SU-DHL-6 (cell line): ENCODE measurements around the gene MIA2.

Experiments
- H2AFZ ChIP-seq: fragments of 200-600 bp; sonication (generic); 2 replicates; pipeline ENCODE4 v1.6.1; 2014; ENCODE audit warnings: low read depth, mild to moderate bottlenecking, moderate library complexity, mixed read lengths, antibody characterized with exemption, low read length; ENCODE audit not compliant: severe bottlenecking
- H3F3A ChIP-seq: fragments of 200-600 bp; shearing (Covaris generic); 2 replicates; pipeline ENCODE4 v1.6.0; 2016; ENCODE audit warnings: antibody characterized with exemption, mild to moderate bottlenecking; ENCODE audit not compliant: insufficient read depth
- H3K27ac ChIP-seq: fragments of 200-600 bp; sonication (generic); 2 replicates; pipeline ENCODE4 v1.5.1; 2016; ENCODE audit warnings: low read depth, mild to moderate bottlenecking, low read length, moderate library complexity, mixed read lengths
- H3K27me3 ChIP-seq: fragments of 200-600 bp; sonication (generic), shearing (Covaris generic); 2 replicates; pipeline ENCODE4 v1.6.0; 2014; ENCODE audit warnings: mild to moderate bottlenecking, low read length
- H3K36me3 ChIP-seq: fragments of 200-600 bp; sonication (generic); 2 replicates; pipeline ENCODE4 v1.6.1; 2014; ENCODE audit warnings: mild to moderate bottlenecking, low read length, mixed read lengths
- H3K4me2 ChIP-seq: fragments of 300-600, 200-600 bp; shearing (Covaris generic), sonication (generic); 2 replicates; pipeline ENCODE4 v1.6.0; 2014; ENCODE audit warnings: low read length, low read depth, mild to moderate bottlenecking; ENCODE audit not compliant: poor library complexity, severe bottlenecking
- H3K4me3 ChIP-seq: fragments of 200-600 bp; sonication (generic); 2 replicates; pipeline ENCODE4 v1.5.1; 2014; ENCODE audit warnings: antibody characterized with exemption, low read length, mild to moderate bottlenecking, mixed read lengths; ENCODE audit not compliant: insufficient read depth, poor library complexity, severe bottlenecking
- H3K79me2 ChIP-seq: fragments of 200-600 bp; sonication (generic); 2 replicates; pipeline ENCODE4 v1.6.1; 2014; ENCODE audit warnings: mild to moderate bottlenecking, low read length, moderate library complexity; ENCODE audit not compliant: insufficient read depth
- H3K9ac ChIP-seq: fragments of 200-600 bp; sonication (generic); 2 replicates; pipeline ENCODE4 v1.7.0; 2014; ENCODE audit warnings: mild to moderate bottlenecking, low read length
- H3K9me2 ChIP-seq: fragments of 200-600 bp; sonication (generic); replicated peaks from 2 replicates; pipeline ENCODE4 v1.6.1; 2014; ENCODE audit warnings: low read length; ENCODE audit not compliant: insufficient read depth
- H3K9me3 ChIP-seq: fragments of 200-600 bp; sonication (generic); 2 replicates; pipeline ENCODE4 v1.6.1; 2014; ENCODE audit warnings: low read length, mixed read lengths; ENCODE audit not compliant: insufficient read depth
- H4K20me1 ChIP-seq: fragments of 200-600 bp; sonication (generic); 2 replicates; pipeline ENCODE4 v1.6.1; 2014; ENCODE audit warnings: low read depth, mild to moderate bottlenecking, antibody characterized with exemption, low read length, moderate library complexity, mixed read lengths
- CTCF ChIP-seq: fragments of 200-600 bp; sonication (generic); IDR thresholded peaks from one replicate; pipeline ENCODE4 v1.5.1; 2017; ENCODE audit warnings: antibody characterized with exemption, mild to moderate bottlenecking, low read length, moderate library complexity; ENCODE audit not compliant: insufficient read depth, poor library complexity, severe bottlenecking
- EZH2phosphoT487 ChIP-seq: fragments of 200-600 bp; sonication (generic), shearing (Covaris generic); conservative IDR thresholded peaks from 2 replicates; pipeline ENCODE4 v1.6.1; 2018; ENCODE audit warnings: mild to moderate bottlenecking, antibody characterized with exemption, low read length, moderate library complexity, mixed read lengths

The MIA2 gene

GRCh38 chr14:39393289-39393688, 159.6 kb downstream of the MIA2 start:
- H3F3A ChIP-seq = no peaks in the 10 kb centered on the region
- H3K36me3 ChIP-seq = 0 out of 2 replicates have a peak, but pooled peaks cover 4% of the 10 kb centered on the region
- no peak overlapping the region for H3K9ac ChIP-seq
- no peaks in the 10 kb centered on the region for H3K27me3 ChIP-seq
- no peaks in the 10 kb centered on the region for H3K79me2 ChIP-seq
- no peak overlapping the region for H2AFZ ChIP-seq
- no peak overlapping the region for H3K4me3 ChIP-seq
- no peak overlapping the region for H3K27ac ChIP-seq
- no peaks in the 10 kb centered on the region for H3K9me2 ChIP-seq
- no peaks in the 10 kb centered on the region for H4K20me1 ChIP-seq
- no peaks in the 10 kb centered on the region for H3K9me3 ChIP-seq
- TF ChIP-seq CTCF (no peak), EZH2phosphoT487 (no peak)
- H3K4me2 ChIP-seq = no peak overlapping the region

- no peak overlapping the region for H3K27ac ChIP-seq
- no peak overlapping the region for H3K4me2 ChIP-seq
- no peaks in the 10 kb centered on the region for H3F3A ChIP-seq
- no peaks in the 10 kb centered on the region for H3K9me2 ChIP-seq
- H3K27me3 ChIP-seq = no peaks in the 10 kb centered on the region
- H2AFZ ChIP-seq = no peak overlapping the region
- H4K20me1 ChIP-seq = no peaks in the 10 kb centered on the region
- H3K9me3 ChIP-seq = no peaks in the 10 kb centered on the region
- H3K4me3 ChIP-seq = no peak overlapping the region
- peaks cover 10% of the 10 kb centered on the region; the same call in 1 of the 2 replicates for H3K36me3 ChIP-seq
- no peak overlapping the region for H3K9ac ChIP-seq
- no peak for TF ChIP-seq CTCF
- no peak for TF ChIP-seq EZH2phosphoT487
- H3K79me2 ChIP-seq = no peaks in the 10 kb centered on the region
Observed at GRCh38 chr14:39395555-39396254, 162.0 kb downstream of the MIA2 start.

GRCh38 chr14:39396448-39396847, 162.7 kb downstream of the MIA2 start:
- H4K20me1 ChIP-seq = no peaks in the 10 kb centered on the region
- no peaks in the 10 kb centered on the region for H3K9me3 ChIP-seq
- H3K27ac ChIP-seq = no peak overlapping the region
- H3K9ac ChIP-seq = no peak overlapping the region
- H2AFZ ChIP-seq = no peak overlapping the region
- no peak overlapping the region for H3K4me2 ChIP-seq
- no peaks in the 10 kb centered on the region for H3F3A ChIP-seq
- H3K9me2 ChIP-seq = no peaks in the 10 kb centered on the region
- H3K36me3 ChIP-seq = peaks cover 10% of the 10 kb centered on the region; the same call in 1 of the 2 replicates
- H3K4me3 ChIP-seq = no peak overlapping the region
- TF ChIP-seq EZH2phosphoT487 (no peak), CTCF (no peak)
- H3K79me2 ChIP-seq = no peaks in the 10 kb centered on the region
- H3K27me3 ChIP-seq = no peaks in the 10 kb centered on the region
